Neural cell (in vitro differentiated cells): Measurements from ENCODE around the gene RNF13. TPM values are rescaled to one million over a fixed set of nuclear protein-coding genes. Genes with fewer than 3 reads are reported as not detected.

ENCODE experiments used
- H2AFZ ChIP-seq: fragments of 200-600, 300-800 bp; sonication (generic), shearing (Covaris generic); 2 replicates; pipeline ENCODE4 v1.6.0; 2014; ENCODE audit warnings: low read depth, mild to moderate bottlenecking, antibody characterized with exemption, low read length, moderate library complexity
- H3F3A ChIP-seq: fragments of 200-600 bp; shearing (Covaris generic); 2 replicates; pipeline ENCODE4 v1.6.1; 2016; ENCODE audit warnings: mild to moderate bottlenecking, moderate library complexity, mixed read lengths, antibody characterized with exemption, low read length; ENCODE audit not compliant: insufficient read depth, poor library complexity, severe bottlenecking
- H3K27ac ChIP-seq: fragments of 200-600, 300-800 bp; sonication (generic), shearing (Covaris generic); 2 replicates; pipeline ENCODE4 v1.5.1; 2014; ENCODE audit warnings: mild to moderate bottlenecking, low read length, moderate library complexity
- H3K27me3 ChIP-seq: fragments of 300-800, 200-600 bp; sonication (generic), shearing (Covaris generic); 2 replicates; pipeline ENCODE4 v1.6.0; 2014; ENCODE audit warnings: mild to moderate bottlenecking, low read depth, low read length, moderate library complexity; ENCODE audit not compliant: insufficient read depth
- H3K36me3 ChIP-seq: fragments of 300-800, 200-600 bp; sonication (generic), shearing (Covaris generic); 2 replicates; pipeline ENCODE4 v1.5.1; 2014; ENCODE audit warnings: mild to moderate bottlenecking, antibody characterized with exemption, low read length, moderate library complexity; ENCODE audit not compliant: insufficient read depth
- H3K4me2 ChIP-seq: fragments of 300-800, 200-600 bp; sonication (generic), shearing (Covaris generic); 2 replicates; pipeline ENCODE4 v1.6.0; 2014; ENCODE audit warnings: mild to moderate bottlenecking, low read length
- H3K4me3 ChIP-seq: fragments of 300-800, 200-600 bp; sonication (generic), shearing (Covaris generic); 2 replicates; pipeline ENCODE4 v1.5.1; 2014; ENCODE audit warnings: mild to moderate bottlenecking, low read length, moderate library complexity
- H3K79me2 ChIP-seq: fragments of 200-600 bp; shearing (Covaris generic); replicated peaks from 2 replicates; pipeline ENCODE4 v1.6.0; 2014; ENCODE audit warnings: mild to moderate bottlenecking, low read length, moderate library complexity; ENCODE audit not compliant: insufficient read depth
- H3K9ac ChIP-seq: fragments of 300-800, 200-600 bp; sonication (generic), shearing (Covaris generic); 2 replicates; pipeline ENCODE4 v1.6.1; 2016; ENCODE audit warnings: mild to moderate bottlenecking, low read length, mixed read lengths
- H3K9me2 ChIP-seq: fragments of 200-600 bp; shearing (Covaris generic); 2 replicates; pipeline ENCODE4 v1.6.1; 2016; ENCODE audit warnings: mild to moderate bottlenecking, low read length, mixed read lengths; ENCODE audit not compliant: insufficient read depth
- H3K9me3 ChIP-seq: fragments of 200-600, 300-800 bp; sonication (generic), shearing (Covaris generic); 2 replicates; pipeline ENCODE4 v1.6.1; 2016; ENCODE audit warnings: mild to moderate bottlenecking, mixed run types, low read length, moderate library complexity, mixed read lengths
- H4K20me1 ChIP-seq: fragments of 200-600 bp; shearing (Covaris generic); 2 replicates; pipeline ENCODE4 v1.6.1; 2016; ENCODE audit warnings: mild to moderate bottlenecking, mixed run types; ENCODE audit not compliant: insufficient read depth
- CTCF ChIP-seq: fragments of 450-650 bp; IDR thresholded peaks from 2 replicates; pipeline ENCODE4 v1.5.1; 2014; ENCODE audit warnings: antibody characterized with exemption, mild to moderate bottlenecking, moderate library complexity; ENCODE audit not compliant: poor library complexity, severe bottlenecking
- EP300 ChIP-seq: fragments of 450-650 bp; conservative IDR thresholded peaks from 2 replicates; pipeline ENCODE4 v1.6.1; 2014; ENCODE audit warnings: antibody characterized with exemption, mild to moderate bottlenecking, moderate library complexity; ENCODE audit not compliant: poor library complexity, severe bottlenecking
- EZH2 ChIP-seq: fragments of 200-600, 300-800 bp; shearing (Covaris generic), sonication (generic); IDR thresholded peaks from 2 replicates; pipeline ENCODE4 v1.6.1; 2014; ENCODE audit warnings: antibody characterized with exemption, low read length, borderline replicate concordance, mild to moderate bottlenecking; ENCODE audit not compliant: insufficient read depth, poor library complexity, severe bottlenecking
- MXI1 ChIP-seq: fragments of 450-650 bp; conservative IDR thresholded peaks from 2 replicates; pipeline ENCODE4 v1.6.1; 2014; ENCODE audit warnings: antibody characterized with exemption, mild to moderate bottlenecking; ENCODE audit not compliant: poor library complexity, severe bottlenecking
- POLR2AphosphoS5 ChIP-seq: IDR thresholded peaks from 2 replicates; pipeline ENCODE4 v1.6.1; 2012
- RAD21 ChIP-seq: fragments of 450-650 bp; conservative IDR thresholded peaks from 2 replicates; pipeline ENCODE4 v1.6.1; 2014; ENCODE audit warnings: antibody characterized with exemption, mild to moderate bottlenecking, moderate library complexity
- SMC3 ChIP-seq: fragments of 450-650 bp; conservative IDR thresholded peaks from 2 replicates; pipeline ENCODE4 v1.6.1; 2014; ENCODE audit warnings: antibody characterized with exemption, mild to moderate bottlenecking, moderate library complexity; ENCODE audit not compliant: poor library complexity
- TAF1 ChIP-seq: IDR thresholded peaks from 2 replicates; pipeline ENCODE4 v1.6.1; 2012; ENCODE audit warnings: low read depth
- polyA plus RNA-seq: library from polyadenylated mRNA; depleted of rRNA; stranded (reverse); fragments of >200 nt; gene quantifications from 2 replicates; pipeline ENCODE4 v1.2.3, GENCODE V29; 2014
- TF ChIP-seq, protein P1 (sequence below): IDR thresholded peaks from 2 replicates; pipeline ENCODE4 v1.6.1; 2012; ENCODE audit warnings: borderline replicate concordance

RNF13 gene
- polyA plus RNA-seq, 1 donor from 2014 or later, result 52.3 TPM

DNA sequence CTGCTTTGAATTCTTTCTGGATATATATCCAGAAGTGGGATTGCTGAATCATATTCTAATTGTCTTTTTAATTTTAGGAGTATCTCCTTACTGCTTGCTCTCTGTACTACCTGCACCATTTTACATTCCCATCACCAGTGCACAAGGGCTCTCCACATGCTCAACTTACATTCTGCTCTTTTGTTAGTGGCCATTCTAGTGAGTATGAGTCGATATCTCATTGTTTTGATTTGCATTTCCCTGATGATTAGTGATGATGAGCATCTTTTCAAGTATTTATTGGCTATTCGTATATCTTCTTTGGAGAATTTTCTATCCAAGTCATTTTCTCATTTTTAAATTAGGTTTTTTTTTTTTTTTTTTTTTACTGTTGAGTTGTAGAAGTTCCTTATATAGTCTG lies 128.2 kb downstream of the RNF13 start:
- TF ChIP-seq SMC3 (no peak), TAF1 (no peak), MXI1 (no peak), CTCF (no peak), EZH2 (no peak)
- TF ChIP-seq, protein P1, sequence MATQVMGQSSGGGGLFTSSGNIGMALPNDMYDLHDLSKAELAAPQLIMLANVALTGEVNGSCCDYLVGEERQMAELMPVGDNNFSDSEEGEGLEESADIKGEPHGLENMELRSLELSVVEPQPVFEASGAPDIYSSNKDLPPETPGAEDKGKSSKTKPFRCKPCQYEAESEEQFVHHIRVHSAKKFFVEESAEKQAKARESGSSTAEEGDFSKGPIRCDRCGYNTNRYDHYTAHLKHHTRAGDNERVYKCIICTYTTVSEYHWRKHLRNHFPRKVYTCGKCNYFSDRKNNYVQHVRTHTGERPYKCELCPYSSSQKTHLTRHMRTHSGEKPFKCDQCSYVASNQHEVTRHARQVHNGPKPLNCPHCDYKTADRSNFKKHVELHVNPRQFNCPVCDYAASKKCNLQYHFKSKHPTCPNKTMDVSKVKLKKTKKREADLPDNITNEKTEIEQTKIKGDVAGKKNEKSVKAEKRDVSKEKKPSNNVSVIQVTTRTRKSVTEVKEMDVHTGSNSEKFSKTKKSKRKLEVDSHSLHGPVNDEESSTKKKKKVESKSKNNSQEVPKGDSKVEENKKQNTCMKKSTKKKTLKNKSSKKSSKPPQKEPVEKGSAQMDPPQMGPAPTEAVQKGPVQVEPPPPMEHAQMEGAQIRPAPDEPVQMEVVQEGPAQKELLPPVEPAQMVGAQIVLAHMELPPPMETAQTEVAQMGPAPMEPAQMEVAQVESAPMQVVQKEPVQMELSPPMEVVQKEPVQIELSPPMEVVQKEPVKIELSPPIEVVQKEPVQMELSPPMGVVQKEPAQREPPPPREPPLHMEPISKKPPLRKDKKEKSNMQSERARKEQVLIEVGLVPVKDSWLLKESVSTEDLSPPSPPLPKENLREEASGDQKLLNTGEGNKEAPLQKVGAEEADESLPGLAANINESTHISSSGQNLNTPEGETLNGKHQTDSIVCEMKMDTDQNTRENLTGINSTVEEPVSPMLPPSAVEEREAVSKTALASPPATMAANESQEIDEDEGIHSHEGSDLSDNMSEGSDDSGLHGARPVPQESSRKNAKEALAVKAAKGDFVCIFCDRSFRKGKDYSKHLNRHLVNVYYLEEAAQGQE, result no peak
- Histone ChIP-seq H2AFZ (no peak overlapping the region), H3K27ac (no peak overlapping the region), H3K9ac (no peak overlapping the region), H3K4me2 (no peak overlapping the region), H4K20me1 (no peaks in the 10 kb centered on the region), H3K9me2 (no peaks in the 10 kb centered on the region), H3K79me2 (no peaks in the 10 kb centered on the region), H3K27me3 (no peaks in the 10 kb centered on the region), H3K36me3 (no peaks in the 10 kb centered on the region), H3K9me3 (no peaks in the 10 kb centered on the region), H3F3A (no peaks in the 10 kb centered on the region), H3K4me3 (no peak overlapping the region)

GRCh38 chr3:149941946-149942345 lies 128.9 kb downstream of the RNF13 start:
- Histone ChIP-seq H3K36me3 (no peaks in the 10 kb centered on the region), H3K27me3 (no peaks in the 10 kb centered on the region), H2AFZ (no peak overlapping the region), H3K9me3 (no peaks in the 10 kb centered on the region), H3K27ac (no peak overlapping the region), H4K20me1 (no peaks in the 10 kb centered on the region), H3F3A (no peaks in the 10 kb centered on the region), H3K79me2 (no peaks in the 10 kb centered on the region), H3K4me3 (no peak overlapping the region), H3K9me2 (no peaks in the 10 kb centered on the region), H3K9ac (no peak overlapping the region), H3K4me2 (no peak overlapping the region)
- no peak for TF ChIP-seq TAF1
- no peak for TF ChIP-seq POLR2AphosphoS5
- TF ChIP-seq, protein P1, result no peak
- TF ChIP-seq EP300, result no peak
- no peak for TF ChIP-seq RAD21
- TF ChIP-seq CTCF, result no peak
